HepG2 (cell line): ENCODE data around the gene ANKS3. TPM values are rescaled to one million over a fixed set of nuclear protein-coding genes. Genes with fewer than 3 reads are reported as not detected.

ENCODE experiments used
- ATAC-seq: fragments of 200-7000 bp; cut with Tn5 transposase; 3 replicates; pipeline ENCODE4 v1.9.1; 2020; ENCODE audit warnings: mild to moderate bottlenecking, moderate library complexity
- BruUV-seq: library from RNA; stranded (reverse); fragments of 400-500 nt; replicated peaks from 2 replicates; lab custom pipeline; 2021; lab: Mats Ljungman, UMichigan
- CTCF ChIA-PET: fragments of 300-600 bp; formaldehyde crosslinking; extraction: SDS; loops from one replicate; lab custom pipeline; 2021; ENCODE audit warnings: low total read pairs, inconsistent platforms, low intra/inter-chr PET ratio; lab: Yijun Ruan, JAX
- POLR2A ChIA-PET: fragments of 350-600 bp; sonication (Branson Sonifier 250); formaldehyde crosslinking; loops from one replicate; lab custom pipeline; 2020; ENCODE audit warnings: antibody characterized with exemption, inconsistent platforms; lab: Yijun Ruan, JAX
- DNase-seq: peaks from one replicate; pipeline ENCODE4 v3.0.0-alpha.2; 2015; ENCODE audit warnings: low spot score
- FAIRE-seq: peaks from 3 replicates; lab custom pipeline; 2011; peaks lifted over from hg19 to GRCh38; lab: Jason Lieb, UNC
- H2AFZ ChIP-seq: one replicate; pipeline ENCODE4 v1.6.1; 2011; ENCODE audit warnings: low read length, inconsistent platforms
- H3K27ac ChIP-seq: fragments of 300-600 bp; 3 replicates; pipeline ENCODE4 v1.8.0; 2011; ENCODE audit warnings: mixed run types, mild to moderate bottlenecking, mixed read lengths, low read length, inconsistent platforms; ENCODE audit not compliant: insufficient read depth; ENCODE audit errors: extremely low read length
- H3K27me3 ChIP-seq, 2 experiments: fragments of 200-600 bp in 1 of 2; 2 replicates in 1 of 2; 3 replicates in 1 of 2; pipeline versions ENCODE4 v1.6.0 to v1.8.0; 2011; ENCODE audit warnings: low read length in 2 of 2, mild to moderate bottlenecking in 2 of 2, moderate library complexity in 2 of 2, inconsistent platforms in 1 of 2; ENCODE audit not compliant: insufficient read depth in 2 of 2, control insufficient read depth in 1 of 2
- H3K36me3 ChIP-seq, 2 experiments: fragments of 200-600 bp in 1 of 2; replicated peaks in 1 of 2; 2 replicates in 1 of 2; 3 replicates in 1 of 2; pipeline versions ENCODE4 v1.5.1 to v1.8.0; 2011; ENCODE audit warnings: low read length in 2 of 2, inconsistent platforms in 1 of 2; ENCODE audit not compliant: insufficient read depth in 2 of 2, control insufficient read depth in 1 of 2
- H3K4me1 ChIP-seq: 2 replicates; pipeline ENCODE4 v1.5.1; 2012; ENCODE audit warnings: low read length, inconsistent platforms; ENCODE audit not compliant: insufficient read depth
- H3K4me2 ChIP-seq: 2 replicates; pipeline ENCODE4 v1.6.0; 2011; ENCODE audit warnings: low read depth, low read length, inconsistent platforms
- H3K4me3 ChIP-seq, 3 experiments: fragments of 200-600 bp in 1 of 3; sonication (generic), shearing (Covaris generic) in 1 of 3; replicated peaks in 1 of 3; 2 replicates each; pipeline ENCODE4 v1.5.1; 2011 to 2016; ENCODE audit warnings: low read length in 3 of 3, inconsistent platforms in 2 of 3, low read depth in 2 of 3, mild to moderate bottlenecking in 2 of 3, control low read depth in 1 of 3, mixed read lengths in 1 of 3; ENCODE audit not compliant: insufficient read depth in 1 of 3
- H3K79me2 ChIP-seq: one replicate; pipeline ENCODE4 v1.6.1; 2011; ENCODE audit warnings: low read length, inconsistent platforms; ENCODE audit not compliant: insufficient read depth
- H3K9ac ChIP-seq: 2 replicates; pipeline ENCODE4 v1.6.0; 2011; ENCODE audit warnings: mild to moderate bottlenecking, low read depth, low read length, inconsistent platforms; ENCODE audit not compliant: insufficient read depth
- H3K9me3 ChIP-seq: 2 replicates; pipeline ENCODE4 v1.5.1; 2012; ENCODE audit warnings: mild to moderate bottlenecking, low read length
- H4K20me1 ChIP-seq: 2 replicates; pipeline ENCODE4 v1.6.0; 2011; ENCODE audit warnings: inconsistent platforms, mild to moderate bottlenecking, low read length, moderate library complexity; ENCODE audit not compliant: insufficient read depth
- KLF12 ChIP-seq: sonication (generic); formaldehyde crosslinking; IDR thresholded peaks from 2 replicates; pipeline ENCODE4 v1.4.0; 2020; ENCODE audit warnings: missing genetic modification reagents, borderline replicate concordance
- KLF15 ChIP-seq: sonication (generic); formaldehyde crosslinking; IDR thresholded peaks from 2 replicates; pipeline ENCODE4 v1.8.1; 2023; ENCODE audit warnings: borderline replicate concordance, mild to moderate bottlenecking, inconsistent platforms, missing genetic modification reagents, mixed read lengths
- PHF5A ChIP-seq: IDR thresholded peaks from one replicate; pipeline ENCODE4 v1.6.1; 2018; ENCODE audit warnings: low read depth, missing genetic modification reagents; ENCODE audit not compliant: unreplicated experiment
- ZBTB4 ChIP-seq: sonication (generic); formaldehyde crosslinking; IDR thresholded peaks from 2 replicates; pipeline ENCODE4 v1.4.0; 2020; ENCODE audit warnings: missing genetic modification reagents, mild to moderate bottlenecking, borderline replicate concordance
- ZNF609 ChIP-seq: sonication (generic); formaldehyde crosslinking; IDR thresholded peaks from 2 replicates; pipeline ENCODE4 v1.4.0; 2020; ENCODE audit warnings: mild to moderate bottlenecking, missing genetic modification reagents, borderline replicate concordance
- WGBS: methylation state at CpG from one replicate; pipeline ENCODE4 v1.1.6; 2017; ENCODE audit warnings: low lambda C conversion rate; 5-methylcytosine and 5-hydroxymethylcytosine counted together
- in situ Hi-C: cut with HindIII; loops from 2 replicates; pipeline ENCODE4 v1.10.0; 2017; ENCODE audit warnings: low pct_unique_long_range_greater_than_20kb; ENCODE audit not compliant: extremely low pct_ligation_motif_present
- intact Hi-C: fragments of 100-400 bp; cut with micrococcal nuclease; formaldehyde crosslinking; loops from one replicate; pipeline ENCODE4 v1.10.0; 2022; ENCODE audit not compliant: unreplicated experiment
- polyA plus RNA-seq, 8 experiments: library from polyadenylated mRNA; depleted of rRNA in 3 of 8; stranded (reverse) in 7 of 8; unstranded in 1 of 8; fragments of >200 nt; fragmentation: Illumina TruSeq in 4 of 8; extraction: Trizol in 4 of 8; gene quantifications; 2 replicates each; pipeline versions ENCODE4 v1.2.1 to v1.2.3, GENCODE V29; 2011 to 2016; ENCODE audit warnings: low read depth in 4 of 8, missing spikeins in 1 of 8, mixed read lengths in 1 of 8; ENCODE audit not compliant: insufficient read depth in 1 of 8
- total RNA-seq, 5 experiments: library from RNA; depleted of rRNA; stranded (reverse); fragments of >200 nt; fragmentation: Illumina TruSeq; extraction: Trizol; gene quantifications; 2 replicates each; pipeline ENCODE4 v1.2.3, GENCODE V29; 2016; ENCODE audit warnings: low read depth in 1 of 5

The ANKS3 gene
- total and polyA plus RNA-seq, 2 of the 13 experiments (the other 11 are each of a cell fraction or from before 2014, with no cell fraction given), result 11.4 to 15.9 TPM

GRCh38 chr16:4649744-4650442 is 84.2 kb downstream of the ANKS3 start:
- H3K4me3 ChIP-seq, result no peak overlapping the region
- H3K9me3 ChIP-seq, result no peaks in the 10 kb centered on the region
- no TSS peak for BruUV-seq
- in situ Hi-C loops (no loop called here), intact Hi-C loops (no loop called here)
- peaks cover 11 to 34% of the 10 kb centered on the region in 2 experiments; a peak in 4 of 5 replicates for H3K36me3 ChIP-seq
- TF ChIP-seq ZBTB4 (CRISPR knock-in tag) (0 out of 2 replicates have a peak, but pooled peaks have one; percentile 14), KLF12 (CRISPR knock-in tag) (no peak), ZNF609 (CRISPR knock-in tag) (no peak), KLF15 (CRISPR knock-in tag) (no peak), PHF5A (CRISPR knock-in tag) (no peak)
- no peak overlapping the region for H3K4me2 ChIP-seq
- no peaks in the 10 kb centered on the region for H3K27me3 ChIP-seq
- DNase-seq, result no peak
- H4K20me1 ChIP-seq, result no peaks in the 10 kb centered on the region
- no peak for FAIRE-seq
- H3K27ac ChIP-seq, result no peak overlapping the region
- peaks cover 36% of the 10 kb centered on the region for H3K79me2 ChIP-seq
- POLR2A ChIA-PET, result interaction anchor here (2.5 kb wide), 1 partner anchor 33 kb away, joined by 9 read pairs; no protein-coding TSS in a partner anchor
- WGBS, result 94% methylated on average over 25 of the region's 25 CpGs
- no peak overlapping the region for H2AFZ ChIP-seq
- H3K4me1 ChIP-seq, result peaks cover 50% of the 10 kb centered on the region
- ATAC-seq, result no peak
- CTCF ChIA-PET, result no interaction called here
- no peak overlapping the region for H3K9ac ChIP-seq
